PC-9 (cell line): Measurements from ENCODE around the gene TK1. TPM values are rescaled to one million over a fixed set of nuclear protein-coding genes. Genes with fewer than 3 reads are reported as not detected.

Experiments used
- BruUV-seq: library from RNA; stranded (reverse); fragments of 400-500 nt; replicated peaks from 2 replicates; lab custom pipeline; 2021; lab: Mats Ljungman, UMichigan
- CTCF ChIA-PET: fragments of 300-600 bp; sonication (Branson Sonifier 250); formaldehyde crosslinking; loops from one replicate; lab custom pipeline; 2022; ENCODE audit warnings: antibody characterized with exemption; lab: Charles Lee
- POLR2A ChIA-PET: fragments of 300-600 bp; sonication (Branson Sonifier 250); formaldehyde crosslinking; loops from one replicate; lab custom pipeline; 2022; ENCODE audit warnings: antibody characterized with exemption; ENCODE audit not compliant: unreplicated experiment; lab: Charles Lee
- DNase-seq, 2 experiments: peaks; one replicate each; pipeline versions ENCODE4 v3.0.0 to v3.0.0-alpha.2; 2015 to 2022; ENCODE audit warnings: mixed read lengths in 1 of 2
- H2AFZ ChIP-seq: fragments of 200-600 bp; sonication (generic); 2 replicates; pipeline ENCODE4 v1.8.1; 2017; ENCODE audit warnings: antibody characterized with exemption
- H3F3A ChIP-seq: fragments of 200-600 bp; sonication (generic); 2 replicates; pipeline ENCODE4 v1.8.1; 2017; ENCODE audit warnings: antibody characterized with exemption, mild to moderate bottlenecking, low read depth; ENCODE audit not compliant: insufficient read depth
- H3K27ac ChIP-seq: fragments of 200-600 bp; sonication (generic); 2 replicates; pipeline ENCODE4 v1.6.1; 2016; ENCODE audit warnings: mixed run types
- H3K27me3 ChIP-seq: fragments of 200-600 bp; sonication (generic); 2 replicates; pipeline ENCODE4 v1.6.1; 2016; ENCODE audit warnings: low read depth, mixed run types; ENCODE audit not compliant: insufficient read depth
- H3K36me3 ChIP-seq: fragments of 200-600 bp; sonication (generic); 2 replicates; pipeline ENCODE4 v1.6.1; 2016; ENCODE audit warnings: low read depth, mixed run types
- H3K4me1 ChIP-seq: fragments of 200-600 bp; sonication (generic); replicated peaks from 2 replicates; pipeline ENCODE4 v1.6.1; 2016; ENCODE audit warnings: mixed run types; ENCODE audit not compliant: insufficient read depth
- H3K4me2 ChIP-seq: fragments of 200-600 bp; sonication (generic); 2 replicates; pipeline ENCODE4 v1.6.1; 2017; ENCODE audit warnings: mixed run types
- H3K4me3 ChIP-seq: fragments of 200-600 bp; sonication (generic); 2 replicates; pipeline ENCODE4 v1.6.1; 2016; ENCODE audit warnings: mixed run types
- H3K79me2 ChIP-seq: fragments of 200-600 bp; sonication (generic); 2 replicates; pipeline ENCODE4 v1.6.1; 2017; ENCODE audit warnings: low read depth, mixed run types
- H3K9me2 ChIP-seq: fragments of 200-600 bp; sonication (generic); 2 replicates; pipeline ENCODE4 v1.8.1; 2017; ENCODE audit warnings: mild to moderate bottlenecking; ENCODE audit not compliant: insufficient read depth
- H3K9me3 ChIP-seq: fragments of 200-600 bp; sonication (generic); 2 replicates; pipeline ENCODE4 v1.8.1; 2016; ENCODE audit warnings: low read depth; ENCODE audit not compliant: insufficient read depth
- H4K20me1 ChIP-seq: fragments of 200-600 bp; sonication (generic); 2 replicates; pipeline ENCODE4 v1.8.1; 2017; ENCODE audit not compliant: insufficient read depth
- CTCF ChIP-seq: fragments of 200-600 bp; sonication (generic); conservative IDR thresholded peaks from 2 replicates; pipeline ENCODE4 v1.6.1; 2017; ENCODE audit warnings: mixed run types, antibody characterized with exemption, mild to moderate bottlenecking, moderate library complexity
- EZH2 ChIP-seq: fragments of 200-600 bp; sonication (generic); IDR thresholded peaks from 2 replicates; pipeline ENCODE4 v1.8.0; 2017; ENCODE audit warnings: antibody characterized with exemption, low read depth
- intact Hi-C: fragments of 100-400 bp; cut with micrococcal nuclease; formaldehyde crosslinking; loops from one replicate; pipeline ENCODE4 v1.10.0; 2022; ENCODE audit not compliant: unreplicated experiment
- total RNA-seq: library from RNA; stranded (reverse); gene quantifications from 2 replicates; pipeline ENCODE4 v1.2.3, GENCODE V29; 2021

Gene TK1
- total RNA-seq, 1 experiment from 2014 or later, result 137 TPM

DNA sequence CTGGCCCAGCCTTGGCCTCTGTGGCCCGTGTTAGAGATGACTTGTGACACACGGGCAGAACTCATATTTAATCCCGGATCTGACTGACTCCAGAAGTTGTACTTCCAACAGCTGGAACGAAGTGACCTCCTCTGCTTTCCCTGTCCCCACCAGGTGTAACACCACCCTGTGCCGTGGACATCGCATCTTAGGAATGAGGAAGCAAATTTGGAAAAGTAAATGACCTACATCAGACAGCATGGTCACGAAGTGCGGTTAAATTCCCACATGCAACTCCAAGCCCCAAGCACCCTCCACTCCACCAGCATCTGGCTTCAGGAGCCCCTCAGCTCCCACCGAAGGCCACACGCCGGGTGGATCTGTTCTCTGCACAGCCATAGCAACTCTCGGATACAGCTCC, 2.9 kb downstream of the TK1 start:
- Histone ChIP-seq H3K27me3 (no peaks in the 10 kb centered on the region), H3K9me3 (no peaks in the 10 kb centered on the region), H2AFZ (no peak overlapping the region), H3K36me3 (no peaks in the 10 kb centered on the region), H4K20me1 (no peaks in the 10 kb centered on the region), H3F3A (peaks cover 6% of the 10 kb centered on the region; the same call in 1 of the 2 replicates), H3K79me2 (peaks cover 16% of the 10 kb centered on the region; the same call in 1 of the 2 replicates), H3K4me3 (no peak overlapping the region), H3K9me2 (no peaks in the 10 kb centered on the region), H3K4me2 (no peak overlapping the region), H3K4me1 (peaks cover 8% of the 10 kb centered on the region), H3K27ac (no peak overlapping the region)
- no peak for DNase-seq
- POLR2A ChIA-PET, result no interaction called here
- no peak for TF ChIP-seq EZH2
- TF ChIP-seq CTCF, result no peak
- BruUV-seq, result no TSS peak
- CTCF ChIA-PET, result no interaction called here
- intact Hi-C loops, result no loop called here

GRCh38 chr17:78182504-78182903, 4.3 kb downstream of the TK1 start:
- Histone ChIP-seq H2AFZ (no peak overlapping the region), H3K27me3 (no peaks in the 10 kb centered on the region), H3K4me3 (no peak overlapping the region), H3K4me1 (peaks cover 4% of the 10 kb centered on the region), H3K4me2 (no peak overlapping the region), H3K27ac (no peak overlapping the region), H3F3A (peaks cover 6% of the 10 kb centered on the region; the same call in 1 of the 2 replicates), H3K9me2 (no peaks in the 10 kb centered on the region), H4K20me1 (no peaks in the 10 kb centered on the region), H3K36me3 (no peaks in the 10 kb centered on the region), H3K9me3 (no peaks in the 10 kb centered on the region), H3K79me2 (peaks cover 9% of the 10 kb centered on the region; the same call in 1 of the 2 replicates)
- intact Hi-C loops, result no loop called here
- no TSS peak for BruUV-seq
- ChIA-PET CTCF (interaction anchor here (0.6 to 0.7 kb wide), 2 partner anchors 37 to 597 kb away, joined by 4 to 9 read pairs; no protein-coding TSS in a partner anchor), POLR2A (interaction anchor here (0.7 kb wide), 1 partner anchor 38 kb away, joined by 4 read pairs; no protein-coding TSS in a partner anchor)
- DNase-seq, result no peak
- TF ChIP-seq CTCF, result no peak
- TF ChIP-seq EZH2, result no peak

DNA sequence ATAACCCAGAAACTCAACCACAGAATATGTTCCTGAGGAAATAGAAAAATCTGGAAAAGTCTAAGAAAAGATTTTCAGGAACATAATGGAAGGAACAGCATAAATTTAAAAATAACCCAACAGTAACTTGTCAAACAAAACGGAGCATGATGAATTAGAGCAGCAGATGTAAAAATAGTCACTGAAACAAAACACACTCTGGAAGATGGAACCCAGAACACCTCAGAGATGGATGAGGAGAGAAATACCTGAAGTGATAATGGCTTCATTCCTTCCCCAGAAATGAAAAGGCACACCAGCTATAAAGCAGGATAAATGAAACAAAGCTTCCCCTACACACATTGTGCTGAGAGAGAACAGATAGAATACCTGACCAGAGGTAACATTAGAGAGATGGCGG, 6.3 kb downstream of the TK1 start:
- H3K4me1 ChIP-seq, result no peaks in the 10 kb centered on the region
- H3K9me2 ChIP-seq, result no peaks in the 10 kb centered on the region
- ChIA-PET POLR2A (no interaction called here), CTCF (no interaction called here)
- TF ChIP-seq CTCF (no peak), EZH2 (no peak)
- 0 out of 2 replicates have a peak, but pooled peaks cover 1% of the 10 kb centered on the region for H3K79me2 ChIP-seq
- H3K9me3 ChIP-seq, result no peaks in the 10 kb centered on the region
- peaks cover 6% of the 10 kb centered on the region; the same call in 1 of the 2 replicates for H3F3A ChIP-seq
- H3K4me2 ChIP-seq, result no peak overlapping the region
- no peak overlapping the region for H2AFZ ChIP-seq
- no peak for DNase-seq
- no peaks in the 10 kb centered on the region for H4K20me1 ChIP-seq
- BruUV-seq, result no TSS peak
- no peaks in the 10 kb centered on the region for H3K27me3 ChIP-seq
- no peak overlapping the region for H3K27ac ChIP-seq
- intact Hi-C loops, result no loop called here
- no peak overlapping the region for H3K4me3 ChIP-seq
- no peaks in the 10 kb centered on the region for H3K36me3 ChIP-seq
